ENCODE data around the gene FAM170B.

FAM170B gene

GRCh38 chr10:49115796-49116508 is 17.9 kb downstream of the FAM170B start:
- no peak for FAIRE-seq
- no peak for DNase-seq (ENCODE audit: insufficient read length)
- TF ChIP-seq TAF1 (IDR thresholded peaks at IDR 0.05; ENCODE audit: borderline replicate concordance, low read depth, low read length) (no peak), POLR2AphosphoS5 (IDR thresholded peaks at IDR 0.05; ENCODE audit: low read depth, low read length) (no peak), POLR2A (IDR thresholded peaks at IDR 0.05; ENCODE audit: low read depth, low read length) (no peak)

GRCh38 chr10:49115015-49115795 is 18.6 kb downstream of the FAM170B start, which contains the start of gene VSTM4:
VSTM4 (minus strand) TSS chr10:49115522; CDS start chr10:49115485, 37 bp downstream.
- DNase-seq (ENCODE audit: insufficient read length) = no peak
- FAIRE-seq = no peak

GRCh38 chr10:49114718-49115014 is 19.2 kb downstream of the FAM170B start:
- no peak for TF ChIP-seq TAF1 (IDR thresholded peaks at IDR 0.05; ENCODE audit: borderline replicate concordance, low read depth, low read length)
- no peak for TF ChIP-seq POLR2AphosphoS5 (IDR thresholded peaks at IDR 0.05; ENCODE audit: low read depth, low read length)
- TF ChIP-seq POLR2A (IDR thresholded peaks at IDR 0.05; ENCODE audit: low read depth, low read length) = no peak
- FAIRE-seq (no peak), DNase-seq (ENCODE audit: insufficient read length) (no peak)

More at GRCh38 chr10:49115015-49115795, 18.6 kb downstream of the FAM170B start, which contains the start of gene VSTM4:
- TF ChIP-seq TAF1 (IDR thresholded peaks at IDR 0.05; ENCODE audit: borderline replicate concordance, low read depth, low read length) (no peak), POLR2A (IDR thresholded peaks at IDR 0.05; ENCODE audit: low read depth, low read length) (no peak), POLR2AphosphoS5 (IDR thresholded peaks at IDR 0.05; ENCODE audit: low read depth, low read length) (no peak)

DNA sequence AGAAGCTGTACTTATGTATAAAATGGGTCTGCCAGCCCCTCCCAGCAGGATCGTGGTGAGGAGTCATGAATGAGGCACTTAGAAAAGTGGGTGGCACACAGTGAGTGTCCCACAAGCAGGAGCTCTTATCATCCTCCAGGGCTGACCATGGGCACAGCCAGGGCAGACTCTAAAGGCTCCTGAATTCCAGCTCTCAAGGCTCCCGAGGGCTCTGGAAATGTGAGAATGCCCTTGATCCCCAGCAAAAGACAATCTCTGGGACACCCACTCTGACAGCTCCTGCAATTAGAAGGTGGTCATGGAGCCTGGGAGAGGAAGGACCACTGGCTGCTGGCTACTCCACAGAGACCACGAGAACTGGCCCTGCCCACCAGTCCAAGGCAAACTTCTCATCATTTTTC is 20.1 kb downstream of the FAM170B start:
- no peak for FAIRE-seq
- no peak for DNase-seq (ENCODE audit: insufficient read length)
- TF ChIP-seq TAF1 (IDR thresholded peaks at IDR 0.05; ENCODE audit: borderline replicate concordance, low read depth, low read length) = no peak
- no peak for TF ChIP-seq POLR2AphosphoS5 (IDR thresholded peaks at IDR 0.05; ENCODE audit: low read depth, low read length)
- TF ChIP-seq POLR2A (IDR thresholded peaks at IDR 0.05; ENCODE audit: low read depth, low read length) = no peak

- FAIRE-seq = no peak
- DNase-seq (ENCODE audit: insufficient read length) = no peak
- TF ChIP-seq POLR2AphosphoS5 (IDR thresholded peaks at IDR 0.05; ENCODE audit: low read depth, low read length) (no peak), POLR2A (IDR thresholded peaks at IDR 0.05; ENCODE audit: low read depth, low read length) (no peak), TAF1 (IDR thresholded peaks at IDR 0.05; ENCODE audit: borderline replicate concordance, low read depth, low read length) (no peak)
Measured at GRCh38 chr10:49112851-49113250, 21.0 kb downstream of the FAM170B start.

DNA sequence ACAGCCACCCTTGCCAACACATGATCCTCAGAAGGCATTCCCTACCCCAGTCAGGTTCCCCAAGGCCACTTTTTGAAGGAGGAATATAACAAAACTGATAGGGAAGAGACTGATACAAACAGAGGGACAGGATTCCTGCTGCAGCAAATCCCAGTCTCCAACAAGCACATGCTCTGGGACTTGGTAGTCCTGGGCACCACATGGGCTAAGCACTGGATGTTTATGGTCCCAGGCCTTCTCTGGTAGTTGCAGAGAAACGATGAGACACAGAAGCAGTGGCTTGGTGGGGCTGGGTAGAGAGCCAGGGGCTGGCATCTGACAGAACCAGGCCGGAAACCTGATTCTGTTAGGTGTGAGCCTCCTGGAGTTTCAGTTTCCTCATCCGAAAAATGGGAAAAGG is 21.7 kb downstream of the FAM170B start:
- no peak for FAIRE-seq

GRCh38 chr10:49111320-49111698 is 22.5 kb downstream of the FAM170B start:
- no peak for TF ChIP-seq POLR2A (IDR thresholded peaks at IDR 0.05; ENCODE audit: low read depth, low read length)
- TF ChIP-seq POLR2AphosphoS5 (IDR thresholded peaks at IDR 0.05; ENCODE audit: low read depth, low read length) = no peak
- TF ChIP-seq TAF1 (IDR thresholded peaks at IDR 0.05; ENCODE audit: borderline replicate concordance, low read depth, low read length) = no peak
- FAIRE-seq (no peak), DNase-seq (ENCODE audit: insufficient read length) (no peak)

More for the DNA sequence above, 21.7 kb downstream of the FAM170B start:
- TF ChIP-seq TAF1 (IDR thresholded peaks at IDR 0.05; ENCODE audit: borderline replicate concordance, low read depth, low read length) = no peak
- no peak for TF ChIP-seq POLR2AphosphoS5 (IDR thresholded peaks at IDR 0.05; ENCODE audit: low read depth, low read length)
- no peak for TF ChIP-seq POLR2A (IDR thresholded peaks at IDR 0.05; ENCODE audit: low read depth, low read length)
- no peak for DNase-seq (ENCODE audit: insufficient read length)

- DNase-seq (ENCODE audit: insufficient read length) (no peak), FAIRE-seq (no peak)
- no peak for TF ChIP-seq TAF1 (IDR thresholded peaks at IDR 0.05; ENCODE audit: borderline replicate concordance, low read depth, low read length)
- no peak for TF ChIP-seq POLR2AphosphoS5 (IDR thresholded peaks at IDR 0.05; ENCODE audit: low read depth, low read length)
- no peak for TF ChIP-seq POLR2A (IDR thresholded peaks at IDR 0.05; ENCODE audit: low read depth, low read length)
Measured at GRCh38 chr10:49110684-49111319, 23.0 kb downstream of the FAM170B start.

- no peak for FAIRE-seq
- no peak for DNase-seq (ENCODE audit: insufficient read length)
- TF ChIP-seq POLR2AphosphoS5 (IDR thresholded peaks at IDR 0.05; ENCODE audit: low read depth, low read length) (no peak), TAF1 (IDR thresholded peaks at IDR 0.05; ENCODE audit: borderline replicate concordance, low read depth, low read length) (no peak), POLR2A (IDR thresholded peaks at IDR 0.05; ENCODE audit: low read depth, low read length) (no peak)
Measured at GRCh38 chr10:49109669-49110340, 24.0 kb downstream of the FAM170B start.

- DNase-seq (ENCODE audit: insufficient read length) = no peak
- no peak for TF ChIP-seq TAF1 (IDR thresholded peaks at IDR 0.05; ENCODE audit: borderline replicate concordance, low read depth, low read length)
- no peak for TF ChIP-seq POLR2AphosphoS5 (IDR thresholded peaks at IDR 0.05; ENCODE audit: low read depth, low read length)
- TF ChIP-seq POLR2A (IDR thresholded peaks at IDR 0.05; ENCODE audit: low read depth, low read length) = no peak
- no peak for FAIRE-seq
Measured at GRCh38 chr10:49108656-49109055, 25.2 kb downstream of the FAM170B start.

GRCh38 chr10:49107887-49108267 is 25.9 kb downstream of the FAM170B start:
- no peak for TF ChIP-seq TAF1 (IDR thresholded peaks at IDR 0.05; ENCODE audit: borderline replicate concordance, low read depth, low read length)
- no peak for TF ChIP-seq POLR2A (IDR thresholded peaks at IDR 0.05; ENCODE audit: low read depth, low read length)
- TF ChIP-seq POLR2AphosphoS5 (IDR thresholded peaks at IDR 0.05; ENCODE audit: low read depth, low read length) = no peak
- no peak for FAIRE-seq
- DNase-seq (ENCODE audit: insufficient read length) = no peak

Measured in GM12892 (cell line).